GM18519 (cell line): ENCODE results near the gene ERN1.

Experiments used
- ATAC-seq: cut with Tn5 transposase; IDR thresholded peaks from one replicate; pipeline ENCODE4 v1.9.1; 2021; ENCODE audit warnings: mild to moderate bottlenecking, moderate library complexity; ENCODE audit not compliant: unreplicated experiment, low FRiP score

The ERN1 gene

DNA sequence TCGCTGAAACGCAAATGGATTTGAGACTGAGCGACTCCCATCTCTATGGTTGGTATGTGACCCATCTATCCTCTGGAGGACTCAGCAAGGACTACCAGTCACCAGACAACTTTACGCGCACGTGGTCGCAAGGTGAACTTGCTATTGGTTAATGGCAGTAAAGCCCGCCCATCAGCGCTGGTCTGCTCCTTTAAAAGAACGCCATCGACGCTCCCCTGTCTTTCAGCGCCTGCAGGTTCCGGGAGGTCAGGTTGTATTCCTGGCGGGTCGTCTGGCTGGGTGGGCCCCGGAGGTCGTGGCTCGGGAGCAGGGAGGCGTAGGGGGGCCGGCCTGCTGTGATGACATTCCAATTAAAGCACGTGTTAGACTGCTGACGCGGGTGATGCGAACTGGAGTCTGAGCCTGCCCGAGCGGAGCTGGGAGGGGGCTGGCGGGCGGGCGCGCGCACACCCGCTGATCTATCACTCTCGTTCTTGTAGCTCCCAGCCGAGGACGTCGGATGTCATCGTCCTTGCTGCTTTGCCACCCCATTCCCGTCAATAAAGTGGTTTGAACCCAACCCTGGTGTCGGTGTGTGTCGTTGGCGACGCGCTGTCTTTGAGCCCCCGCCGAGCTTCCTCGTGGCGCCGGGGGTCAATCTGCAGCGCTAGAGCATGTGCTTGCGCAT lies 15.9 kb upstream of the ERN1 start:
- ATAC-seq = peak; percentile 87

DNA sequence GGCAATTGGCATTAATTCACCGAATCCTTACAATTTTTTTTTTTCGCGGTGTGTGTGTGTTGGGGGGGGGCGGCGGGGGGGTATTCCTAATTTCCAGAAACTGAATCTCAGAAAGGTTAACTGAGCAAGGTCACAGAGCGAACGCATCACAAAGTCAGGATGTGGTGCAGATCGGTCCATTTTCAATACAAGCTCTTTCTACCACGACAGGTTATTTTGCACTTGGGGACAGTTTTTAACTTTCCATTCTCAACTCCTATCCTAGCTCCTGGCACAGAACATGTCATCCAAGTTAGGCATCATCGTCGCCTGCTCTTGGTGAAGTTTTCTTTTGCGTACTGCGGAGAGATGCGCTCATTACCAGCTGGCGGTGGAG lies 15.4 kb upstream of the ERN1 start:
- no peak for ATAC-seq

DNA sequence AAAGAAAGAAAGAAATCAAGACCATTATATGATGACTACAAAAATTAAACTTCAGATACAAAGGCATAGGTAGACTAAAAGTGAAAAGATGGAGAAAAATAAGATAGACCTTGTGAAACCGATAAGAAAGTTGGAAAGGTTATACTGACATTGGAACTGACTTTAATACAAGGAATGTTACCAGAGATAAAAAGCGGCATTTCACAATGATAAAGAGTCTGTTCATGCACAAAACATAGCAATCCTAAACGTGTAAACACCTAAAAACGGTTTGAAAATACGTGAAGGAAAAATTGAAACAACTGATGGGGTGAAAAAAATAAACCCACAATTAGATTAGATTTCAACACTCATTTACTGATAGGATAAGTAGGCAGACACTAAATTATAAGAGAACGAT lies 9.6 kb upstream of the ERN1 start:
- no peak for ATAC-seq

DNA sequence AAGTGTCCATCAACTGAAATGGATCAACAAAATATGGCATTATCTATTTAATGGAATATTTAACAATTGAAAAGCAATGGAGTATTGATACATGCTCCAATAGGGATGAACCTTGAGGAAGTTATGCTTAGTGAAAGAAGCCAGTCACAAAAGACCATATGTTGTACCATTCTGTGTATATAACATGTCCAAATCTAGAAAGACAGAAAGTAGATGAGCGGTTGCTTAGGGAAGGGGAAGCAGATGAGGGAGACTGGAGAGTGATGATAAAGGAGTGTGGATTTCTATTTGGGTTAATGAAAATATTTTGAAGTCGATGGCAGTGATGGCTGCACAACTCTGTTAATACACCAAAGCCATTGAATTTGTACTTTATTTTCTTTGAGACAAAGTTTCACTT lies 8.5 kb upstream of the ERN1 start:
- ATAC-seq = no peak

DNA sequence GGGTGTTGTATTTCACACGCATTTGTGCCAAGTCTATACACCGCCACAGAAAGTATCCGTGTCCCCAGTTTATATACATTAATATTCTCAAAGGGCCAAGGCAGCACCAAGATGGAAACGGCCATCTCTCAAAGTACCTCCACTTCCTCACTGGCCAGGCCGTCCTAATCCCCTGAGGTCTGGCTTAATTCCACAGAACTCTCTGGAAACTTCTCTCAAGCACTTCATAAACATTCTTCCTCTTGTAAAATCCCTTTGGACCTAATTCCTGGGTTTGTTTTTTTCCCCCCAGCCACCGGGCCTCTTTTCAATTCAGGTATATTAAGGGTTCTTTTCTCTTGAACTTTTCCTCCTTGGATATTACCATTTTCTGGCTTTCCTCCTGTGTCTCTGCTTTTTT lies 5.1 kb upstream of the ERN1 start:
- no peak for ATAC-seq

DNA sequence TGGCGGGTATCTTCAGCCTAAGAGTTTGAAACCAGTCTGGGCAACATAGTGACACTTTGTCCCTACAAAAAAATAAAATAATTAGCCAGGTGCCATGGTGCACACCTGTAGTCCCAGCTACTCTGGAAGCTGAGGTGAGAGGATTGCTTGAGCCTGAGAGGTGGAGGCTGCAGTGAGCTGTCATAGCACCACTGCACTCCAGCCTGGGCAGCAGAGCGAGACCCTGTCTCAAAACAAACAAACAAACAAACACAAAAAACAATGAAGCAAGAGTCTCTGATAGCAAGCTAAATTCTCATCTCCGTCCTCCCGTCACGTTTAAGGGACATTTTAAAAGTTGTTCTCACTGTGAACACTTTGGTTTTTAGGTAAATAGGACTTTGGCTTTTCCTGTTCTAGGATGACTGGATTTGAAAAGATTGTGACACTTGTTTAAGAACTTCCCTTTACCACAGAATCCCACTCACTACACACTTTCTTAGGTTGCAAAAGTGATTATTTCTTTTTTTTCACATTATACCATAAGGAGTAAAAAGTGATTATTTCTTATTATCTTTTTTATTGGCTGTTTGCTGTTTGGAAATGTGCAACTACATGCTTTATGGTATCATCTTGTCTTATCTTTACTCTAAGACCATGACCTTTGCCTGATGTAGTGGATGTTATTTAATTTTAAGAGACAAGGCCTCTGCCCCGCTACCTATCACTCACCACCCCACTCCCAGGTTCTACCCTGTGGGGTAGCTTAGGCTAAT lies 4.4 kb upstream of the ERN1 start:
- ATAC-seq = no peak

DNA sequence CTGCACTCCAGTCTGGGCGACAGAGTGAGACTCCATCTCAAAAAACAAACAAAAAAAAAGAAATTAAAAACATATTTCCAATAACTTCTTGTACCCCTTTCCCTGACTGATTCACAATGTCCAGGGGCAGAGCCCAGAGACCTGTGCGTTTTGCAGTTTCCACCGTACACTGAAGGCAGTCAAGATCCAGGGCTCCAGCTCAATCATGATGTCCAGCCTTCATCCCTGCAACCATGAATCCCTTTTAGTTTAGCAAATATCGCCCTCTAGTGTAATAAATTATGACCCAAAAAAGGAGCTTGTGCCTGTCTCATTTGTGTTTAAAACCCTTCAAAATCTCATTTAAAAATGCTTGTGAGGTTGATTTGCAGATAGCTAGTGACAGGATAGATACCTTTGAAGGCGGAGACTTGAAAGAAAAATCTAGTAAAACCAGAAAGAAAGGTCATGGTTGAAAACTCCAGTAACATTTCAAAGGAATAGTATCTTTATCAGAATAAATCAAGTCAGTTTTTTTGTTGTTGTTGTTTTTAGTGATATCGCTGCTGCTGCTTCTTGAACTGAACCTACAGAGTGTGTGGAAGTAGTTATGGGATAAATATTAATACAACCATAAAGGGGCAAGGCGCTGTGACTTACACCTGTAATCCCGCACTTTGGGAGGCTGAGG lies 3.7 kb upstream of the ERN1 start:
- ATAC-seq = no peak

DNA sequence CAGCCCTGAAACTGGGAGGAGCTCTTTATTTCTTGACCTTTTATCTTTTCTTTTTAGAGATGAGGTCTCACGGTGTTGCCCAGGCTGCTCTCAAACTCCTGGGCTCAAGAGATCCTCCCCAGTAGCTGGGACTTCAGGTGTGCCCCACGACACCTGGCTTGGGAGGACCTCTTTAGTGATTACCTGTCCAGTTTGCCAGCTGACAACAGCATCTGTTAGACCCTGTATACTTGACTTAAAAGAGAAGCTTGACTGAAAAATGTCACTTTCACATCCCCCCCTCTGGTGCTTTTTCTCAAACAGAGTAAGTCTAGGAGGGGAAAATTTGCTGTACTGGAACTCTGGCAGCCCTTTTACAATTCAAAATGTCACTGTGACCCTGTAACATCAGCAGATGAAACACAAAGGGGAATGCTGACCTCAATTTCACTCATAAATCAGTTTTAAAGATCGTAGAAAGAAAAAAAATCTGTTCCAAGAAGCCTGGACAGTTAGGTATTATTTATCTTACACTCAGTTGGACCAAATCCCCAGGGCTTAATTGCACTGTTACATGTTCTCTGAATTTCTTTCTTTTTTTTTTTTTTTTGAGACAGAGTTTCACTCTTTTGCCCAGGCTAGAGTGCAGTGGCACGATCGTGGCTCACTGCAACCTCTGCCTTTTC lies 1.8 kb upstream of the ERN1 start:
- no peak for ATAC-seq

DNA sequence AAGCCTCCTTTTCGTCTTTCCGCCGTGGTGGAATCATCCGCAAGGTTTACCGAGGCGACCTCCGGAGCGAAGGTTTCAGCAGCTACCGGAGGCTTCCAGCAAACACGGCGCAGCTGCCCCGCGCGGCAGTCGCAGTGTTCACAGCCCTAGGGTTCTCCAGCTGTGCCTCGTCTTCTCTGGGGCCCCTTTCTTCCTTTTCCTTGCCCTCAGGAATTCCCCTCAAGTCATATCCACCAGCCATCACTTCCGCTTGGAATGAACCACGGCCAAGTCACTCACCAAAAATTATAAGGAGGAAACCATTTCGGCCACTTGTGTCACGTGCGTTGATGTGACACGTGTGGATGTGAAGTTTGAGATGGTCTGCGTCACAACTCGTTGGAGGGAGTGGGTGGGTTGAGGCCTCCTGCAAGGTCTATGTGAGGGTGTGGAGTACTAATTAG lies 636 bp upstream of the ERN1 start:
- peak; percentile 20 for ATAC-seq

DNA sequence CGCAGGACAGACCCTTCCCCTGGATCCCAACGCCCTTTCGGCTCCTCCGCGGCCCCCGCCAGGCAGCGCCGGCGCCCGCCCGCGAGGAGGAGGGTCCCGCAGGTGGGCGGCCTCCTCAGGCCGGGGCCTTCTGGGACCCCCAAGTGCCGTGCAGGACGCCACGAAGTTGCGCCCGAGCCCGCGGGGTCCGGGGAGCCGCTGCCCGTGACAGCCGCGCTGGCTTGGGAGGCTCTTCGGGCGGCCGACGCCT lies 504 bp downstream of the ERN1 start:
- peak; percentile 5 for ATAC-seq

DNA sequence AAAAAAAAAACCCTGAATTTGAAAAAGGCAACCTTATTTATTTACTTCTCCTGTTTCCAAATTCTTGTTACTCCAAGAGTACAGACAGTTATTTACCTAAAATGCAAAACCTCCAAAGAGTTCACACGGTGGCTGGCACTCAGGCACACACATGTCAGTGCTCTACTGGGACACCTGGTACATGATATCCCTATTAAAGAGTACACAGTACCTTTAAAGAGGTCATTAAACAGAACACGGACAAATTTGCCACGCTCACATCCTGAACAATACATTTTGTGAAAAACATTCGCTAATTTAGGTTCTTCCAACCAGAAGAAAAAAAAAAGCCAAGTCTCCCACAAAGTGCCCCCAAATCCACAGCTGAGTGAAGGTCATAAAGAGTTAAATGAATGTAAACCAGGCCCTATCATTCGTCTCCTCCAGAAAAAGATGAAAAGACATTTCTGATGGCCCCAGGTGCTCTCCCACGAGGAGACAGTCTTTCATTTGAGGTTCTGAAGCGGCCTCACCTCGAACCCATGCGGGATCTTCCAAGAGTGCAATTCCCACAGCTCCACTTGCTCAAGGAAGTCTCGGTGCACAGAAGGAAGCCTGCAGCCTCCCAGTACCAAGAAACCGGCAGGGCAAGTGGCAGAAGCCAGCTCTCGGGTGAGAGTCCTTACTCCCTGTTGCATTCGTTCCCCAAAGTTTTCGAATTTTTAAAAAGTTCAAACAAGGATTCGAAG lies 993 bp downstream of the ERN1 start:
- no peak for ATAC-seq

DNA sequence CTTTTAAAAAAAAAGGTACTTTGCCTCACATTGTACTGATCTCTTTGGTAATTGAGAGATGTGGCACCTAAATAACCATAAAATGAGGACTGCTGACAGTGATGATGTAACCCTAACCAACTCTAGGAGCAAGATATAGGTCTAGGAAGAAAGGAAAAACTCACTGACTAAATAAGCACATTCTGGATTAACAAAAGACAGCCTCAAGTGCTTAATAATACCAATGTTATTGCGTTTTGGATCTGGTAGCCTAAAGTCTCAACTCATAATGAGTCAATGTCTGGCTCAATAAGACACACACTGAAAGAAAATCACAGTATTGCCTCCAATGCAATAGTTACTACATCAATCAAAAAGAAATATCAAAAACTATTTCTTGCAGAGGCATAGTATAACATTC lies 3.0 kb downstream of the ERN1 start:
- ATAC-seq = no peak

DNA sequence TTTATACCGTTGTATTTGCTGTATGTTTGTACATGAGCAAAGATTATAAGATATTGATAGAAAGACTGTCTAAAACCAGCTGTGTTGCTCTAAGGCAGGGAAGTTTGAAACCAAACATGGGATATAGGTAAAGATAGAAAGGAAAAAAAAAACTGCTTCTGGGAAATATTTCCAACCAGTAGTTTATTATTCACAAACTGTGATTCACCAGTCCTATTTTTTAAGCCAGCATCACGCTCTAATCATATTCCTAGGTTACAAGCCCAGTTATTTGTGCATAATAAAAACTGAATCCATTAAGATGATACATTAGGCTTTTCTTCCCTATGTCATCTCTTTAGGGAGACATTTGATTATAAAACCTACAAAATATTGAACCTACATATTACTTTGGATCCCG lies 4.0 kb downstream of the ERN1 start:
- ATAC-seq = no peak

DNA sequence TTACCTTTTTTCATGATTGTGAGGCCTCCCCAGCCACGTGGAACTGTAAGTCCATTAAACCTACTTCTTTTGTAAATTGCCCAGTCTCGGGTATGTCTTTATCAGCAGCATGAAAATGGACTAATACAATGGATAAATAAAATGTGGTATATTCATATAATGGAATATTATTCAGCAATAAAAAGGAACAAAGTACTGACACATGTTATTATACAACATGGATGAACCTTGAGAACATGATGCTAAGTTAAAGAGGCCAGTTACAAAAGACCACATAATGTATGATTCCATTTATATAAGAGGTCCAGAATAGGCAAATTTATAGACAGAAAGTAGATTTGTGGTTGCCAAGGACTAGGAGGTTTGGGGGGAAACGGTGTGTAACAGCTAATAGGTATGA lies 5.3 kb downstream of the ERN1 start:
- ATAC-seq = no peak

DNA sequence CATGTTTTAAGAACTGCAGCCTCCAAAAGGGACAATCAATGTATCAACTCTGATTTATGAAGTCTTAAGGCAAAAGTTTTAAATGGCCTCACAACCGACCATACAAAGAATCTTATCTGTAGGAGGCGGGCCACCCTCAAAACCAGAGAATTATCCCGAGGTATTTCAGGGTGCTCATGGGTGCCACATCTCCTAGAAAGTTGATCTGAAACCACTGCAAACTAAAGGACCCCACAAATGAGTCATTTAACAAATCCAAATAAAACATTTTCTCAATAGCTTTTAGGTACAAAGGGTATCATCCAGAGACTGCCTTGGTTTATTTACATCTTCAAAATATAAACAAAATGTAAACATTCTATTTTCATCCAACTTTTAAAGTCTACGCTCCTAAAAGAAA lies 6.8 kb downstream of the ERN1 start:
- ATAC-seq = no peak

DNA sequence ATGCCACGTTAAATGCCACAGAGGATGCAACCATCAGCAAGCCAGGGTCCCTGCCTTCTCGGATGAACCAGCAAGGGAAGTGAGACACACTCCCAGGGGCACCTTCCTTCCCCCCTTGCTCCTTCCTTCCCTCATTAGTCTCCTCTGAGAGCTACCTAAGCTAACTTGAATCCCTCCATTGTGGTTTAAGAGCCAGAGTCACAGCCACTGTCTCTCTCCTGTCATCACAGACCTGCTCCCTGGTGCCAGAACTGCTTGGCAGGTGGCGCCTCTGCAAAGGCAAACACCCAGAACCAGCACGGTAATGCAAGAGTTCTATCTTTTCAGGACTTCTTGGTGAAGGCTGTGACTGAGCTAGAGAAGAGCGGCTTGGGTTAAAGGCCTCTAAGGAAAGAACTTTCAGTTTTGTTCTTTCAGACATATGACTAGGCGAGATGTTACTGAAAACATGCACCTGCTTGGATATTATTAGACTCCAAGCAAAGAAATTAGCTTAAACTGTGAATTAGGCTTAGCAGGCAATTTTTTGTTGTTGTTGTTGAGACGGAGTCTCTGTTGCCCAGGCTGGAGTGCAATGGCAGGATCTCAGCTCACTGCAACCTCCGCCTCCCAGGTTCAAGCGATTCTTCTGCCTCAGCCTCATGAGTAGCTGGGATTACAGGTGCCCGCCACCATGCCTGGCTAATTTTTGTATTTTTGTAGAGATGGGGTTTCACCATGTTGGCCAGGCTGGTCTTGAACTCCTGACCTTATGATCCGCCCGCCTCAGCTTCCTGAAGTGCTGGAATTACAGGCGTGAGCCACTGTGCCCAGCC lies 8.8 kb downstream of the ERN1 start:
- ATAC-seq = peak; percentile 77

DNA sequence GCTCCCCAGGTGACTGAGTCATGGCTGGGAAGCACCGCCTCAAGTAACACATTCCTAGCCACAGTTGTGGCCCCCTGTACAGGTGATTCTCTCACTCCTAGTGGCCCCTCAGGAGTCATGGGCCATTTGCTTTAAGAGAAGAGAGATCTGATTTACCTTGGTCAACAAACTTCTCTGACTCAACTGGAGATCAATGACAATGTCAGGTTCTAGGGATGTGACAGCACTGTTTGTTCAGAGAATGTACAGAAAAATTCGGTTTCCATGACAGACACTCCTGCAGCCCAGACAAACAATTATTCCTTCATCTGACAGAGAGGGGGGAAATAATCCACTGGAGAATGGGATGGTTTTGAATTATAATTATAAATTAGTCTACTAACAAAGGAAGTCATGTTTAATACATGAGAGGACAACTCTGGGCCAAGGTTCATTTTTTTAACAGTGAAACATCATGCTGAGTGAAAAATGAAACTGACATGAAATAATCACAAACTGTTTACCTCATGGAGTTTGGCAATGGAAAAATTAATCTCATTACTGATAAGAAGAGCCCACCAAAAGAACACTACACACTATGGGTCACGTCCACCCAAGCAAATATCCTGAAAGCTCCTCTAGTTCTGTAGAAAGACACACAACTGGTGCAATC lies 9.7 kb downstream of the ERN1 start:
- ATAC-seq = no peak

DNA sequence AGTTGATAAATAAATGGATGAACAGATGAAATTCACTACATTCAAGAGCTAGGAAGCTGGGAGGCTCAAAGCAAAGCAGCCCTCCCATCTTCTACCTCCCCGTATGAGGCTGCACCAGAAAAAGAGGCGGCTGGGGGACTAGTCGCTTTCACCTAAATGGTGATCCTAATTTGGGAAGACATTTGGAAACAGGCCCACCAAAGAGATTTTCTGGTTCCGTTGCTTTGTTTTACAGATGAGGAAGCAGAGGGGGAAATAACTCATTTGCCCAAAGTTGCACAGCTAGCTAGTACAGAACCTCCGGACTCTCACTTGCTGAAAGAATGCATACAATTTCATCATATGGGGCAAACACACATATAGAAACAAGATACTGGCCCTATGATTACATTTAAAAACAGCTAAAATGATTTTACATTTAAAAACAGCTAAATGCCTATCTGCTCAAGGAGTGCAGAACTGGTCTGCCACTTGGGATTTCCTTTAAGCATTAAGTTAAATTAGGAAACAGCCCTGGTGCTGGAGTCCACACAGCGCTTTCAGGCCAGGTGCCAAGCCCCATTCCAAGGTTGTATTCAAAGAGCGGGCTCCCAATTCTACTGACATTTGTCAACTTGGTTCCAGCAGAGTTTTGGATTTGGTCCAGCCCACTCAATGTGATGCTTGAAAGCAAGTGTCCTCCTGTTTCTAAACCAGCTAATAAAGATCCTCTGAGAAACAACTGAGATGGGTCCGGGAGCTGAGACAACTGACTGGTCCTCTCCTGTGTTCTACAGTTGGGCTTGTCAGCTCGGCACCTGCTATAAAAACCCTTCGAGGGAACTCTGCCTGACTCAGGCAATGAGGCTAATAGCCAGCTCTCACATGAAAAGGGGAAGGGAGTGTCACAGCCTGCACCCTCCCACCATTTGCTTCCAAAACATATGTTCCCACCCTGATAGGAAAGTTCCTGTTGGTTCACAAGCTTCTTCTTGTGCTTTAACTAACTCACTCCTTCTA lies 11.7 kb downstream of the ERN1 start:
- no peak for ATAC-seq
